Measurements from ENCODE around the gene ASH1L. TPM values are rescaled to one million over a fixed set of nuclear protein-coding genes. Genes with fewer than 3 reads are reported as not detected.

Gene ASH1L
- total RNA-seq, 1 experiment from 2014 or later = 29.3 TPM

- TF ChIP-seq FOXP1 (CRISPR knock-in tag; IDR thresholded peaks at IDR 0.05; ENCODE audit: borderline replicate concordance) = no peak
- no peak for TF ChIP-seq IRF1 (CRISPR knock-in tag; IDR thresholded peaks at IDR 0.05)
- TF ChIP-seq ZNF532 (CRISPR knock-in tag; IDR thresholded peaks at IDR 0.05; ENCODE audit: borderline replicate concordance) = no peak
- no peak for TF ChIP-seq PREB (CRISPR knock-in tag; IDR thresholded peaks at IDR 0.05; ENCODE audit: borderline replicate concordance)
- no peak for TF ChIP-seq ZBTB43 (CRISPR knock-in tag; IDR thresholded peaks at IDR 0.05)
- no peak for TF ChIP-seq NR2C2 (CRISPR knock-in tag; IDR thresholded peaks at IDR 0.05)
- no peak for TF ChIP-seq GTF2I (CRISPR knock-in tag; conservative IDR thresholded peaks at IDR 0.05)
- no peak for TF ChIP-seq MXD4 (CRISPR knock-in tag; IDR thresholded peaks at IDR 0.05; ENCODE audit: borderline replicate concordance)
- TF ChIP-seq ATF2 (CRISPR knock-in tag; IDR thresholded peaks at IDR 0.05; ENCODE audit: borderline replicate concordance, low read depth) = no peak
Measured at GRCh38 chr1:155472491-155473083, 90.0 kb downstream of the ASH1L start (continued).

- Mint-ChIP-seq H3K9me3 (peaks cover 24% of the 10 kb centered on the region), H3K4me3 (no peak overlapping the region)
Measured at GRCh38 chr1:155471891-155472290, 90.7 kb downstream of the ASH1L start.

More at GRCh38 chr1:155471891-155472290, 90.7 kb downstream of the ASH1L start:
- Mint-ChIP-seq H3K27ac (no peak overlapping the region), H3K27me3 (ENCODE audit: low read depth) (no peaks in the 10 kb centered on the region), H3K36me3 (peaks cover 43% of the 10 kb centered on the region), H3K4me1 (no peaks in the 10 kb centered on the region)
- no peak for ATAC-seq
- CTCF ChIA-PET = no interaction called here
- POLR2A ChIA-PET = no interaction called here
- DNase-seq (ENCODE audit: low spot score) = no peak
- TF ChIP-seq FOXP4 (CRISPR knock-in tag; IDR thresholded peaks at IDR 0.05) (no peak), CBFB (CRISPR knock-in tag; IDR thresholded peaks at IDR 0.05; ENCODE audit: low read depth) (no peak), ERG (CRISPR knock-in tag; IDR thresholded peaks at IDR 0.05) (no peak), NR3C1 (CRISPR knock-in tag; conservative IDR thresholded peaks at IDR 0.05; ENCODE audit: low read depth) (no peak), EMX1 (CRISPR knock-in tag; IDR thresholded peaks at IDR 0.05) (no peak), PRDM15 (CRISPR knock-in tag; IDR thresholded peaks at IDR 0.05) (no peak), RELA (CRISPR knock-in tag; IDR thresholded peaks at IDR 0.05; ENCODE audit: borderline replicate concordance) (no peak), NR1H2 (CRISPR knock-in tag; IDR thresholded peaks at IDR 0.05) (no peak), CREM (CRISPR knock-in tag; IDR thresholded peaks at IDR 0.05) (no peak)

All from WTC11 (cell line).